IPS-11a (cell line): ENCODE measurements around the gene TINAGL1.

ENCODE experiments used
- H3K4me3 ChIP-seq: one replicate; pipeline ENCODE4 v1.5.1; 2013; ENCODE audit warnings: low read depth, low read length, control low read depth

Gene TINAGL1

DNA sequence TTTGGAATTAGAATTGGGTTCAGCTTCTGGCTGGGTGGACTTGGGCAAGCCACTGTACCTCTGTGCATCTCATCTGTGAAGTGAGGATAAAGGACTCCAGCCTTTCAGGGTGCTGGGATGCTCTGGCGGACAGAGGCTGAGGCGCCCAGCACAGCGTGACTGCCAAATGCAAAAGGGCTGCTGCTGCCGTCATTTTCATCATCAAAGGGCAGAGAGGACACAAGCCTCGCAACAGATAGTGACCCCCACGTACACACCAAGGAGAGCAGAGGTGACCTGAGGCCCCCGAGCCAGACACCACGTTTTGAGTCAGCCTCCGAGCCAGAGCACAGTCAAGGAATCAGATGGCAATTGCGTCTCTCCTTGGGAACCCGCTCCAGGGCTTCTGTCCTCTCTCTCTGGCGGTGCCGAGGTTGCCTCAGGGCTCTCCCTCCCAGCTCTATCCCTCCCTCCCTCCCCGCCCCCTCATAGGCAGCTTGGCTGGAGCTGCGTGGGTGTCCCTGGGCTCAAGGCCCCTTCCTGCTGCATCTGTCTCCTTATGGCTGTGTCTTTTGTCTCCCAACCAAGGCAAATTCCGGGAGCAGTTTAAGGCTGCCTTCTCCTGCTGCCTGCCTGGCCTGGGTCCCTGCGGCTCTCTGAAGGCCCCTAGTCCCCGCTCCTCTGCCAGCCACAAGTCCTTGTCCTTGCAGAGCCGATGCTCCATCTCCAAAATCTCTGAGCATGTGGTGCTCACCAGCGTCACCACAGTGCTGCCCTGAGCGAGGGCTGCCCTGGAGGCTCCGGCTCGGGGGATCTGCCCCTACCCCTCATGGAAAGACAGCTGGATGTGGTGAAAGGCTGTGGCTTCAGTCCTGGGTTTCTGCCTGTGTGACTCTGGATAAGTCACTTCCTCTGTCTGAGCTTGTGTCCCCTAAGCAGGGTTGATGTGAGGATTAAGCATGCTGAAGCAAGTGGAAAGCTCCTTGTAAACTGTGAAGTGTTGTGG lies 50.2 kb downstream of the TINAGL1 start:
- H3K4me3 ChIP-seq = no peak overlapping the region

- no peak overlapping the region for H3K4me3 ChIP-seq
Measured at GRCh38 chr1:31627301-31627929, 51.1 kb downstream of the TINAGL1 start.

DNA sequence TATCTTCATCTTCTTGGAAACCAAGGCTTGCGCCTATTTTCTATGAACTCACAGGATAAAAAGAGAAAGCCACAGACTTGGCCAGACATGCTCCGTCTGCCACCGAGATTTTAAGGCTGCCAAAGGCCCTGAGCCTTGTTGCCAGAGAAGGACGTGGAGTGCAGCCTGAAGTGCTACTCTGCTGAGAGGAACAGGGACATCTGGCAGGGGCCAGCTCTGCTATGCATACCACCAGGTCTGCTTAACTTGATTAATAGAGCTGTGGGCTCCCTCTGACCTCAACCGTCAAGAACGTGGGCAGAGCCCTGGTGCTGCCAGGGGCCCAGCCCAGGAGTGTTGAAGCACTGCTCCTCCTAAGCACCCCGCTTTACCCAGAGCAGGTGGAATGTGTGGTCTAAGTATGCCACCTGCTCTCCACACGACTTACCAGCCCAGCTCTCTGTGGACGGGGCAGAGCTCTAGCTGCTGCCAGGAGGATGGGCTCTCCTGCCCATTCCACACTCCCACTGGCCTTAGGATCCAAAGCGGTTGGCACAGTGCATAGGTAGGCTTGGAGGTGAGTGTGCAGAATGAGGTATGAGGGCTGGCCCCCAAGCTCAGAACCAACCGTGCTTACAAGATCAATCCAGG lies 51.7 kb downstream of the TINAGL1 start:
- no peak overlapping the region for H3K4me3 ChIP-seq

- H3K4me3 ChIP-seq = no peak overlapping the region
Measured at GRCh38 chr1:31628931-31629556, 52.7 kb downstream of the TINAGL1 start.

- no peak overlapping the region for H3K4me3 ChIP-seq
Measured at GRCh38 chr1:31632649-31633048, 56.3 kb downstream of the TINAGL1 start.

GRCh38 chr1:31633117-31633516 lies 56.8 kb downstream of the TINAGL1 start:
- no peak overlapping the region for H3K4me3 ChIP-seq
